ENCODE data around the gene NTRK3.

GRCh38 chr15:88028024-88028423 lies 228.5 kb downstream of the NTRK3 start:
- TF ChIP-seq L3MBTL2 (conservative IDR thresholded peaks at IDR 0.05): no peak
- TF ChIP-seq ZNF384 (IDR thresholded peaks at IDR 0.05): no peak
- TF ChIP-seq SUZ12 (IDR thresholded peaks at IDR 0.05): no peak
- no peak for TF ChIP-seq BHLHE40 (IDR thresholded peaks at IDR 0.05; ENCODE audit: borderline replicate concordance)

All from HEK293T (cell line).